Measurements from ENCODE around the gene HCRTR1.

HCRTR1 gene

DNA sequence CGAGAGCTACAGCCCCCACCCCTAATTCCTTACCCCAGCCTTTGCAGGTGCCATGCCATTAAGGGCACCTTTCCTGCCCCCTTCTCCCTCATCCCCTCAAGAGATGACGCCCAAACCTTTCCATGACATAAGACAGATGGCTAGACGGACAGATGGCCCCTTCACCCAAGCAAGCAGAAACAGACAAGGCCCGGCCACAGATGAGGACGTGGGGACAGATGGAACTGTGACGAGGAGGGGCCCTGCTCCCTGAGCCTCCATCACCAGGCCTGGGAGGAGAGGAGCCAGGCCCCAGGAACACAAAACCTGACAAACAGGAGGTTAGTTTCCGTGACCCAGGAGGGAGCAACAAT is 51.9 kb downstream of the HCRTR1 start:
- Histone ChIP-seq H3K27ac (ENCODE audit: low read depth, low read length) (peak overlapping the region; percentile 93), H3K4me1 (ENCODE audit: insufficient read depth, low read length) (peaks cover 85% of the 10 kb centered on the region), H3K9me3 (ENCODE audit: low read length) (no peaks in the 10 kb centered on the region), H3K4me3 (ENCODE audit: low read depth in 1 of 2, low read length in 2 of 2) (peak overlapping the region in 1 of 2 donors; percentile 26), H3K9ac (ENCODE audit: low read length) (peak overlapping the region; percentile 6), H3K36me3 (ENCODE audit: insufficient read depth, low read length) (no peaks in the 10 kb centered on the region), H3K27me3 (ENCODE audit: control insufficient read depth in 1 of 2, insufficient read depth in 2 of 2, low read length in 2 of 2) (no peaks in the 10 kb centered on the region)

DNA sequence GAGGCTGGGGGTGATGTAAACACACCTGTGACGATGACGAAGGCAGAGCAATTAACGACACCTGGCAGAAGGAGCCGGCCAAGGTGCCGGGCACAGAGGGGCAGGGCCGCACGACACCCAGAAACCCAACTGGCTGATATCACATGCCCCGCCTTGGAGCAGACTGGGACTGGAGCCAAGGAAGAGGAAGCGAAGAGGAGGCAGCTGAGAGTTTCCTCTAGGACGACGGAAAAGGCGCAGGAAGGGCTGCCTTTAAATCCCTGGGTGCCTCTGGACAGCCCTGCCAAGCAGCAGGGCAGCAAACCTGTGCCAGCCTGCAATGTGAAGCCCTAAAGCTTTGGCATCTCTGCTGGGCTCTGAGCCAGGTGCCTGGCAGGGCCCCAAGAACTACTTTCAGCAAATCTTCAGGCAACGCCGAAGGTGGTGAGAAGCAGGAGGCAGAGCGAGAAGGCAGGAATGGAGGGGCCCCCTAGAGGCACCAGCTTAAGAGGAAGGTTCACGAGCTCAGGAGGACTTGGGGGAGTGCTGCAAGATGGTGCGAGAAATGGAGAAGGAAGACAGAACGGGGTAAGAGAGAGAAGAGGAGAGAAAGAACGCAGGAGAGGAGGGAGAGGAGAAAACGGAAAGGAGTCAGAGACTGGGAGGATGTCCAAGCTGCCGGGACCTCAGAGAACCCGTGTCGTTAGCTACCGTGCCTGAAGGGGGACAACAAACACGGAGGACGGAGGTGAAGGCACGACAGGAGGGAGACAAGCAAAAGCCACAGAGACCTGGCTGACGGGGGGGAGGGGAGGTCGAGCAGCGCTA is 52.5 kb downstream of the HCRTR1 start:
- Histone ChIP-seq H3K27ac (ENCODE audit: low read depth, low read length) (peak overlapping the region; percentile 93), H3K4me1 (ENCODE audit: insufficient read depth, low read length) (peaks cover 90% of the 10 kb centered on the region), H3K4me3 (ENCODE audit: low read depth in 1 of 2, low read length in 2 of 2) (peak overlapping the region; percentile 25 to 26)

DNA sequence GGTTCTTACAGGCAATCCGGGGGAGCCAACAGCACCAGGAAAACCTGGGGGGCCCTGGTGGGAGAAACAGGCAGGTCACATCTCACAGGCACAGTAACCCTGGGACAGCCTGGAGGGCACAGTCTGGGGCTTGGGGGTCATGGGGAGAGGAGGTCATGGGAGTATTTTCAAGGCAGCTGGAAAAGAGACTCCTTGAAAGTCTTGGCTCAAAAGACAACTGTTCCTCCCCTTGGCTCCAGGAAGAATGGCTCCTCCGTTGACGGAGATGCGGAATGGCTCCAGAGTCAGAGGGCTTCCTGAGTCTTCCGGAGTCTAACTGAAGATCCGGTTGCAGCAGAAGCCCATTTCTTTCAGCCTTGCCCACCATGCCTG is 53.1 kb downstream of the HCRTR1 start:
- Histone ChIP-seq H3K9ac (ENCODE audit: low read length) (no peak overlapping the region), H3K27me3 (ENCODE audit: control insufficient read depth in 1 of 2, insufficient read depth in 2 of 2, low read length in 2 of 2) (no peaks in the 10 kb centered on the region), H3K4me3 (ENCODE audit: low read depth in 1 of 2, low read length in 2 of 2) (peak overlapping the region; percentile 25 to 26), H3K36me3 (ENCODE audit: insufficient read depth, low read length) (no peaks in the 10 kb centered on the region), H3K27ac (ENCODE audit: low read depth, low read length) (peak overlapping the region; percentile 93), H3K4me1 (ENCODE audit: insufficient read depth, low read length) (peaks cover 93% of the 10 kb centered on the region), H3K9me3 (ENCODE audit: low read length) (no peaks in the 10 kb centered on the region)

More for the DNA sequence above, 52.5 kb downstream of the HCRTR1 start:
- H3K27me3 ChIP-seq (ENCODE audit: control insufficient read depth in 1 of 2, insufficient read depth in 2 of 2, low read length in 2 of 2): no peaks in the 10 kb centered on the region
- H3K9me3 ChIP-seq (ENCODE audit: low read length): no peaks in the 10 kb centered on the region
- H3K36me3 ChIP-seq (ENCODE audit: insufficient read depth, low read length): no peaks in the 10 kb centered on the region
- H3K9ac ChIP-seq (ENCODE audit: low read length): peak overlapping the region; percentile 6

DNA sequence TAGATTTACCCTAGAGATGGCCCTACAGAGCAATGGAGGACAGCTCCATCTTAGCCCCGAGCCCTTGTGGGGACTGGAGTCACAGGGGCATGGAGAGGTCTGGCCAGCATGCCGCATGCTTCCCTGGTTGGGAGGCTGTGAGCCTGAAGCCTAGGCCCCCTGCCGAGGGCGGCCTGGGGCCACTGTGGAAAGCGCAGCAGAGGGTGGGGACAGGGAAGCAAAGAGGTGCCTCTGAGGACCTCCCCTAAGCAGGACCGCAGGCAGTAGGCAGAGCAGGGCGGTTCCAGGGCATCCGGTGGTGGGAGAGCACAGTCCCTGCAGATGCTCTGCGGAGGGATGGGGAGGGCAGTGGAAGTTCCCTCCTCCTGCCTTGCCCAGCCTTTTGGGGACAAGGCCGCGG is 53.7 kb downstream of the HCRTR1 start:
- Histone ChIP-seq H3K9ac (ENCODE audit: low read length) (no peak overlapping the region), H3K4me3 (ENCODE audit: low read depth in 1 of 2, low read length in 2 of 2) (peak overlapping the region in 1 of 2 donors; percentile 26), H3K27ac (ENCODE audit: low read depth, low read length) (peak overlapping the region; percentile 27), H3K36me3 (ENCODE audit: insufficient read depth, low read length) (no peaks in the 10 kb centered on the region), H3K9me3 (ENCODE audit: low read length) (no peaks in the 10 kb centered on the region), H3K27me3 (ENCODE audit: control insufficient read depth in 1 of 2, insufficient read depth in 2 of 2, low read length in 2 of 2) (no peaks in the 10 kb centered on the region), H3K4me1 (ENCODE audit: insufficient read depth, low read length) (peaks cover 93% of the 10 kb centered on the region)

DNA sequence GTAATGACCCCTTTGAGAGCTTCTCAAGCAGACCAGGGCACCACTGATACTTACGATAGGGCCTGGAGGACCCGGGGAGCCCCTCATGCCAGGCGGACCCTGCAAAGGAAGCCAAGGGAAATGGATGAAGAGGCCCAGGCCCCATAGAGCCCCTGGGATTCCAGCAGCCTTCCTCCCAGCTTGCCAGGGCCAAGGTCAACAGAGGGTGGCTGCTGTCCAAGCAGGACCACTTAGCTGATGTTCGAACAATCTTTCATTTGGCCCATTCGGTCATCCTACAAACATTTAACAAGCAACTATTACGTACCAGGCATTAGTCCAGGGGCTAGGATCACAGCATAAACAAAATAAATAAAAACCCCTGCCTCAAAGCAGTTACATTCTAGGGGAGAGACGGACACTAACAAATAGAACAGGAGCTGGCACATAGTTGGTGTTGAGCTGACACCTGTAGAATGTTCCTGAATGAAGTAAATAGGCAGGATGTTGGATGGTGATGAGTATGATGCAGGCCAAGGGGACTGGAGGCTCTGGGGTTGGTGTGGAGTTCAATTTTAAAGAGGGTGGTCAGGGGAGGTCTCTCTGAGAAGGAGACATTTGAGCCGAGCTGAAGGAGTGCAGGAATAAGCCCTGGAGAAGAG is 54.2 kb downstream of the HCRTR1 start:
- Histone ChIP-seq H3K36me3 (ENCODE audit: insufficient read depth, low read length) (no peaks in the 10 kb centered on the region), H3K9me3 (ENCODE audit: low read length) (no peaks in the 10 kb centered on the region), H3K4me1 (ENCODE audit: insufficient read depth, low read length) (peaks cover 92% of the 10 kb centered on the region), H3K27me3 (ENCODE audit: control insufficient read depth in 1 of 2, insufficient read depth in 2 of 2, low read length in 2 of 2) (no peaks in the 10 kb centered on the region), H3K9ac (ENCODE audit: low read length) (no peak overlapping the region), H3K27ac (ENCODE audit: low read depth, low read length) (peak overlapping the region; percentile 50), H3K4me3 (ENCODE audit: low read depth in 1 of 2, low read length in 2 of 2) (no peak overlapping the region)

DNA sequence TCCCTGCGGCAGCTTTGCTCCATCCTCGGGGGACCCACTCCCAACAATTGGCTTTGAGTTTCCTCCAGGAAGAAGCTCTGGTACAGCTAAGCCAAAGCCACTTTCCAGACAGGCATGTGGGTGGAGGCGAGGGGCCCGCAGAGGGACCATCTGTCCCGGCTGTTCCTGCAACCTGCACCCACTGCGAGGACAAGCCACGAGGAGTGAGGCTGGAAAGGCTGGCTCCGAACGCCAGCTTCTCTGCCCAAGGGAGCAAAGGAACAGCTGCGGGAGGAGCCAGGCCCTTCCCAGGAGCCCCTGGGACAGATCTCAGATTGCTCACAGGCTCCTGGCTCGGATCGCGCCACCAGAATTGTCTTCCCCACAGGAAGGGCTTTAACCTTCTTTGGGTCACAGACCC is 55.5 kb downstream of the HCRTR1 start:
- no peaks in the 10 kb centered on the region for H3K9me3 ChIP-seq (ENCODE audit: low read length)
- H3K9ac ChIP-seq (ENCODE audit: low read length): no peak overlapping the region
- H3K4me3 ChIP-seq (ENCODE audit: low read depth in 1 of 2, low read length in 2 of 2): no peak overlapping the region
- peak overlapping the region; percentile 50 for H3K27ac ChIP-seq (ENCODE audit: low read depth, low read length)
- no peaks in the 10 kb centered on the region for H3K27me3 ChIP-seq (ENCODE audit: control insufficient read depth in 1 of 2, insufficient read depth in 2 of 2, low read length in 2 of 2)
- H3K4me1 ChIP-seq (ENCODE audit: insufficient read depth, low read length): peaks cover 92% of the 10 kb centered on the region
- no peaks in the 10 kb centered on the region for H3K36me3 ChIP-seq (ENCODE audit: insufficient read depth, low read length)

DNA sequence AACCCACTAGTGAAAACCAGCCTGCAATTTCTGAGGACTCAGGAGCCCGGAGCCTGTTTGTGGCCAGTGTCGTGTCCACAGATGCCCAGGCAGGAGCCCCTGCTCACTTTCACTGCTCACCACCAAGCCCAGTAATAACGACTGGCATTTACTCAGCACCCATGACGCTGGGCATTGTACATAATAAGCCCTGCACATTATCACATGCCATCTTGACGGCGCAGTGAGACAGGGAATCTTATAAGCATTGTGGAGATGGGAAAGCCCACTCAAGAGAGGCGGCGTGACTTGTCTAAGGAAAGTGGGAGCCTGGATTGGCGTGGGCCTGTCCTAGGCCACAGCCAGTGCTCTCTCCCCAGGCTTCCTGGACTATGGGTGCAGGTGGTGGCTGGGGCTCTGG is 55.9 kb downstream of the HCRTR1 start:
- peaks cover 90% of the 10 kb centered on the region for H3K4me1 ChIP-seq (ENCODE audit: insufficient read depth, low read length)

DNA sequence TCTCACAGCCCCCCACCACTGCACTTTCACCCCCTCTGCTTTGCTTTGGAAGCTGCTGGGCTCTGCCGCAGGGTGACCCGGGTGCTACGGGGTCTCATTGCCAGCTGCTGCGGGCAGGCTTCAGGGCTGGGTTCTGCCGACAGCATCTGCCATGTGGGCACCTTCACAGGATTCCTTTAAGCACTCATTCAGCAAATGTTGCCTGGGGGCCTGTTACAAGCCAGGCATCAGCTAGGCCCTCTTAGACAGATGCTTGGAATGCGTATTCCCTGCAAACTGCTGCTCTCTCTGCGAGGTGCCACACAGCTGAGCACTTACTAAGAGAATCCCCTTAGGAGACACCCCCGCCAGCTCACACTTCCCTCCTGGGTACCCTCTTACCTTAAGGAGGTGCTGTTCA is 57.1 kb downstream of the HCRTR1 start:
- Histone ChIP-seq H3K36me3 (ENCODE audit: insufficient read depth, low read length) (no peaks in the 10 kb centered on the region), H3K27ac (ENCODE audit: low read depth, low read length) (peak overlapping the region; percentile 50), H3K27me3 (ENCODE audit: control insufficient read depth in 1 of 2, insufficient read depth in 2 of 2, low read length in 2 of 2) (no peaks in the 10 kb centered on the region), H3K9me3 (ENCODE audit: low read length) (no peaks in the 10 kb centered on the region), H3K4me3 (ENCODE audit: low read depth in 1 of 2, low read length in 2 of 2) (peak overlapping the region in 1 of 2 donors; percentile 1), H3K9ac (ENCODE audit: low read length) (no peak overlapping the region), H3K4me1 (ENCODE audit: insufficient read depth, low read length) (peaks cover 79% of the 10 kb centered on the region)

More for the DNA sequence above, 55.9 kb downstream of the HCRTR1 start:
- H3K36me3 ChIP-seq (ENCODE audit: insufficient read depth, low read length): no peaks in the 10 kb centered on the region
- no peak overlapping the region for H3K4me3 ChIP-seq (ENCODE audit: low read depth in 1 of 2, low read length in 2 of 2)
- no peaks in the 10 kb centered on the region for H3K27me3 ChIP-seq (ENCODE audit: control insufficient read depth in 1 of 2, insufficient read depth in 2 of 2, low read length in 2 of 2)
- H3K9ac ChIP-seq (ENCODE audit: low read length): no peak overlapping the region
- no peaks in the 10 kb centered on the region for H3K9me3 ChIP-seq (ENCODE audit: low read length)
- H3K27ac ChIP-seq (ENCODE audit: low read depth, low read length): peak overlapping the region; percentile 50

DNA sequence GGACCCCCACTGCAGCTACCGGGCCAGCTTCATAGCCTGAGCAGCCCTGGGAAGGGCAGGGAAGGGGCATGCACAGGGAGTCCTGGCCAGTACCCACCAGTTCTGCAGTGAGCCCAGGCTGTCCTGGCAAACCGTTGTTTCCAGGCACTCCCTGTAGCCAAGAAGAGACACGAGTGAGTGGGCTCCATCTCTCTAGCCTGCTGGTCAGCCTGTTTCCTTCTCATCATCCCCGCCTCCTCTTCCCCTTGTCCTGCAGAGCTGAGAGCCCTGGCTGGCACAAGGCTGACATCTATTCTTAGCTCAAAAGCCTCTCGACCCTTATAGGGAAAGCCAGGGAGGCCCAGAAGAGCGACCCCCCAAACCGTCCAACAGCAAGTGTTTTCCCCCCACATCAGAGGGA is 57.7 kb downstream of the HCRTR1 start:
- Histone ChIP-seq H3K9me3 (ENCODE audit: low read length) (no peaks in the 10 kb centered on the region), H3K27me3 (ENCODE audit: control insufficient read depth in 1 of 2, insufficient read depth in 2 of 2, low read length in 2 of 2) (no peaks in the 10 kb centered on the region), H3K4me3 (ENCODE audit: low read depth in 1 of 2, low read length in 2 of 2) (peak overlapping the region in 1 of 2 donors; percentile 1), H3K9ac (ENCODE audit: low read length) (no peak overlapping the region), H3K27ac (ENCODE audit: low read depth, low read length) (peak overlapping the region; percentile 50), H3K36me3 (ENCODE audit: insufficient read depth, low read length) (no peaks in the 10 kb centered on the region), H3K4me1 (ENCODE audit: insufficient read depth, low read length) (peaks cover 73% of the 10 kb centered on the region)

DNA sequence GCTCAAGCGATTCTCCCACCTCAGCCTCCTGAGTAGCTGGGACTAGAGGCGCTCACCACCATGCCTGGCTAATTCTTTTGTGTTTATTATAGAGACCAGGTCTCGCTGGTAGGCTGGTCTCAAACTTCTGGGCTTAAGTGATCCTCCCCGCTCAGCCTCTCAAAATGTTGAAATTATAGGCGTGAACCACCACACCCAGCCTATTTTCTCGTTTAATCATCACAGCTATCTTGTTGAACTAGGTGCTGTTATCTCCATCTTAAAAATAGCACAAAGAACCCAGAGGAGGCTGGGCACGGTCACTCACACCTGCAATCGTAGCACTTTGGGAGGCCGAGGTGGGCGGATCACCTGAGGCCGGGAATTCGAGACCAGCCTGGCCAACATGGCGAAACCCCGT is 58.3 kb downstream of the HCRTR1 start:
- Histone ChIP-seq H3K27ac (ENCODE audit: low read depth, low read length) (peak overlapping the region; percentile 27), H3K4me1 (ENCODE audit: insufficient read depth, low read length) (peaks cover 67% of the 10 kb centered on the region)

More for the DNA sequence above, 58.3 kb downstream of the HCRTR1 start:
- Histone ChIP-seq H3K4me3 (ENCODE audit: low read depth in 1 of 2, low read length in 2 of 2) (no peak overlapping the region), H3K36me3 (ENCODE audit: insufficient read depth, low read length) (peaks cover 2% of the 10 kb centered on the region), H3K9ac (ENCODE audit: low read length) (no peak overlapping the region), H3K27me3 (ENCODE audit: control insufficient read depth in 1 of 2, insufficient read depth in 2 of 2, low read length in 2 of 2) (no peaks in the 10 kb centered on the region), H3K9me3 (ENCODE audit: low read length) (no peaks in the 10 kb centered on the region)

Measured in muscle layer of colon (tissue), 2 donors.